Measurements from ENCODE around the gene ARHGAP9. TPM values are rescaled to one million over a fixed set of nuclear protein-coding genes. Genes with fewer than 3 reads are reported as not detected.

Gene ARHGAP9
- total RNA-seq, 1 experiment from 2014 or later: 0.52 TPM

- DNase-seq (ENCODE audit: low spot score): no peak
- BruUV-seq (replicated peaks): TSS peak; percentile 49
- Histone ChIP-seq H3K27me3 (replicated peaks; ENCODE audit: insufficient read depth, low read depth, low read length, poor library complexity) (no peaks in the 10 kb centered on the region), H3K36me3 (ENCODE audit: insufficient read depth, low read length, poor library complexity, severe bottlenecking) (peaks cover 42% of the 10 kb centered on the region), H3K4me3 (ENCODE audit: low read depth, low read length, poor library complexity, severe bottlenecking) (peak overlapping the region; percentile 84), H3K4me1 (ENCODE audit: insufficient read depth, low read length, poor library complexity, severe bottlenecking) (peaks cover 9% of the 10 kb centered on the region), H3K9me3 (ENCODE audit: low read depth, low read length, poor library complexity, severe bottlenecking) (no peaks in the 10 kb centered on the region), H3K27ac (ENCODE audit: low read depth, low read length, poor library complexity, severe bottlenecking) (peak overlapping the region; percentile 94)
- intact Hi-C loops (cut with micrococcal nuclease; ENCODE audit: unreplicated experiment): no loop called here
- ChIA-PET CTCF (no interaction called here), POLR2A (ENCODE audit: low non-redundant PET) (no interaction called here)
- TF ChIP-seq CTCF (conservative IDR thresholded peaks at IDR 0.05; ENCODE audit: low read depth, low read length) (no peak), EZH2 (IDR thresholded peaks at IDR 0.05; ENCODE audit: borderline replicate concordance, low read depth, low read length, poor library complexity, severe bottlenecking) (no peak)
Measured at GRCh38 chr12:57488402-57489156, 8.9 kb upstream of the ARHGAP9 start.

GRCh38 chr12:57487597-57488401 lies 8.1 kb upstream of the ARHGAP9 start, which contains the start of gene MARS1:
MARS1 (plus strand) TSS chr12:57488068; CDS start chr12:57488091, 23 bp downstream.
- intact Hi-C loops (cut with micrococcal nuclease; ENCODE audit: unreplicated experiment): no loop called here
- peak within 1 kb of the TSS; percentile 94 for H3K27ac ChIP-seq (ENCODE audit: low read depth, low read length, poor library complexity, severe bottlenecking)

More at GRCh38 chr12:57487597-57488401, 8.1 kb upstream of the ARHGAP9 start, which contains the start of gene MARS1:
- DNase-seq (ENCODE audit: low spot score): peak; percentile 99
- Histone ChIP-seq H3K27me3 (replicated peaks; ENCODE audit: insufficient read depth, low read depth, low read length, poor library complexity) (no peaks in the 10 kb centered on the region), H3K36me3 (ENCODE audit: insufficient read depth, low read length, poor library complexity, severe bottlenecking) (peaks cover 39% of the 10 kb centered on the region), H3K4me1 (ENCODE audit: insufficient read depth, low read length, poor library complexity, severe bottlenecking) (peaks cover 9% of the 10 kb centered on the region), H3K9me3 (ENCODE audit: low read depth, low read length, poor library complexity, severe bottlenecking) (no peaks in the 10 kb centered on the region), H3K4me3 (ENCODE audit: low read depth, low read length, poor library complexity, severe bottlenecking) (peak within 1 kb of the TSS; percentile 84)
- ChIA-PET POLR2A (ENCODE audit: low non-redundant PET) (interaction anchor here (0.8 kb wide), 1 partner anchor 13 kb away, joined by 8 read pairs; no protein-coding TSS in a partner anchor), CTCF (no interaction called here)
- no peak for TF ChIP-seq EZH2 (IDR thresholded peaks at IDR 0.05; ENCODE audit: borderline replicate concordance, low read depth, low read length, poor library complexity, severe bottlenecking)
- peak; percentile 48 for TF ChIP-seq CTCF (conservative IDR thresholded peaks at IDR 0.05; ENCODE audit: low read depth, low read length)
- BruUV-seq (replicated peaks): no TSS peak

All from A673 (cell line).